HG03432 (cell line): ENCODE results near the gene LIN7B.

Experiments used
- ATAC-seq: cut with Tn5 transposase; IDR thresholded peaks from one replicate; pipeline ENCODE4 v1.9.1; 2021; ENCODE audit warnings: mild to moderate bottlenecking, moderate library complexity; ENCODE audit not compliant: unreplicated experiment

LIN7B gene

GRCh38 chr19:49094505-49095482 is 19.4 kb upstream of the LIN7B start:
- ATAC-seq, result no peak

- ATAC-seq, result no peak
Measured at GRCh38 chr19:49097453-49098288, 16.5 kb upstream of the LIN7B start.

GRCh38 chr19:49098795-49099194 is 15.4 kb upstream of the LIN7B start:
- no peak for ATAC-seq

GRCh38 chr19:49101160-49101559 is 13.0 kb upstream of the LIN7B start:
- ATAC-seq, result no peak

GRCh38 chr19:49102303-49102702 is 11.9 kb upstream of the LIN7B start:
- no peak for ATAC-seq

- ATAC-seq, result no peak
Measured at GRCh38 chr19:49103331-49104085, 10.7 kb upstream of the LIN7B start.

GRCh38 chr19:49104229-49104864 is 9.8 kb upstream of the LIN7B start:
- no peak for ATAC-seq

GRCh38 chr19:49106648-49107135 is 7.5 kb upstream of the LIN7B start:
- ATAC-seq, result no peak

GRCh38 chr19:49107625-49108459 is 6.3 kb upstream of the LIN7B start:
- no peak for ATAC-seq

- no peak for ATAC-seq
Measured at GRCh38 chr19:49109051-49109450, 5.1 kb upstream of the LIN7B start.

- ATAC-seq, result no peak
Measured at GRCh38 chr19:49109569-49110233, 4.5 kb upstream of the LIN7B start.

GRCh38 chr19:49110567-49110966 is 3.6 kb upstream of the LIN7B start:
- no peak for ATAC-seq

GRCh38 chr19:49111218-49111998 is 2.8 kb upstream of the LIN7B start:
- ATAC-seq, result no peak

GRCh38 chr19:49114630-49115363 is 627 bp downstream of the LIN7B start:
- ATAC-seq, result no peak

GRCh38 chr19:49116544-49116943 is 2.4 kb downstream of the LIN7B start:
- no peak for ATAC-seq

- no peak for ATAC-seq
Measured at GRCh38 chr19:49117677-49118564, 3.8 kb downstream of the LIN7B start.
